HG03139 (cell line): ENCODE measurements around the gene RNF31.

ENCODE experiments used
- ATAC-seq: cut with Tn5 transposase; IDR thresholded peaks from one replicate; pipeline ENCODE4 v1.9.1; 2021; ENCODE audit not compliant: unreplicated experiment

The RNF31 gene

GRCh38 chr14:24137529-24138395 lies 9.5 kb upstream of the RNF31 start:
- no peak for ATAC-seq

GRCh38 chr14:24138396-24139271 lies 8.7 kb upstream of the RNF31 start:
- no peak for ATAC-seq

- no peak for ATAC-seq
Measured at GRCh38 chr14:24139272-24139934, 7.9 kb upstream of the RNF31 start.

- peak; percentile 75 for ATAC-seq
Measured at GRCh38 chr14:24141097-24141880, 6.0 kb upstream of the RNF31 start, which contains the start of gene EMC9. EMC9 (minus strand) TSS chr14:24141591; CDS start chr14:24141304, 287 bp downstream.

GRCh38 chr14:24143511-24143910 lies 3.8 kb upstream of the RNF31 start:
- ATAC-seq, result no peak

GRCh38 chr14:24144451-24144850 lies 2.8 kb upstream of the RNF31 start:
- ATAC-seq, result no peak

- no peak for ATAC-seq
Measured at GRCh38 chr14:24145219-24145618, 2.1 kb upstream of the RNF31 start.

GRCh38 chr14:24145690-24146452 lies 1.4 kb upstream of the RNF31 start:
- ATAC-seq, result no peak

GRCh38 chr14:24146453-24146977 lies 783 bp upstream of the RNF31 start, which contains the start of gene PSME2:
PSME2 (minus strand) TSS chr14:24146610; CDS start chr14:24146581, 29 bp downstream.
- ATAC-seq, result peak; percentile 50

- no peak for ATAC-seq
Measured at GRCh38 chr14:24147761-24148428, 597 bp downstream of the RNF31 start.

GRCh38 chr14:24149302-24149969 lies 2.1 kb downstream of the RNF31 start:
- no peak for ATAC-seq

- ATAC-seq, result no peak
Measured at GRCh38 chr14:24150061-24150460, 2.8 kb downstream of the RNF31 start.

- ATAC-seq, result no peak
Measured at GRCh38 chr14:24150567-24150966, 3.3 kb downstream of the RNF31 start.

GRCh38 chr14:24150993-24151392 lies 3.7 kb downstream of the RNF31 start:
- ATAC-seq, result no peak

- no peak for ATAC-seq
Measured at GRCh38 chr14:24151404-24152080, 4.2 kb downstream of the RNF31 start.

GRCh38 chr14:24155100-24155499 lies 7.8 kb downstream of the RNF31 start:
- no peak for ATAC-seq

GRCh38 chr14:24156840-24157239 lies 9.5 kb downstream of the RNF31 start:
- ATAC-seq, result no peak

GRCh38 chr14:24157331-24157730 lies 10.0 kb downstream of the RNF31 start:
- no peak for ATAC-seq
